SK-N-MC (cell line): ENCODE results near the gene DNAH17.

Source experiments
- EZH2 ChIP-seq: fragments of 200-600 bp; sonication (generic); IDR thresholded peaks from one replicate; pipeline ENCODE4 v1.6.1; 2017; ENCODE audit warnings: antibody characterized with exemption
- POLR2AphosphoS5 ChIP-seq: IDR thresholded peaks from 2 replicates; pipeline ENCODE4 v1.6.1; 2012; ENCODE audit warnings: mild to moderate bottlenecking, low read depth, low read length, borderline replicate concordance

- no peak for TF ChIP-seq POLR2AphosphoS5
- no peak for TF ChIP-seq EZH2
Measured at GRCh38 chr17:78618264-78619066, 41.3 kb upstream of the DNAH17 start.
